SK-N-SH (cell line): ENCODE data around the gene PRR12. TPM values are rescaled to one million over a fixed set of nuclear protein-coding genes. Genes with fewer than 3 reads are reported as not detected.

Experiments used
- CTCF ChIA-PET: fragments of 300-600, 350-600 bp; formaldehyde crosslinking; extraction: SDS; loops from one replicate; lab custom pipeline; 2021; lab: Yijun Ruan, JAX
- POLR2A ChIA-PET: fragments of 350-600 bp; sonication (Branson Sonifier 250); formaldehyde crosslinking; extraction: SDS; loops from one replicate; lab custom pipeline; 2020; ENCODE audit warnings: antibody characterized with exemption, inconsistent platforms; lab: Yijun Ruan, JAX
- DNase-seq: peaks from one replicate; pipeline ENCODE4 v3.0.0; 2012
- H2AFZ ChIP-seq: fragments of 200-600 bp; sonication (generic); 2 replicates; pipeline ENCODE4 v1.8.1; 2016; ENCODE audit warnings: antibody characterized with exemption, mild to moderate bottlenecking, low read depth
- H3F3A ChIP-seq: fragments of 200-600 bp; sonication (generic); replicated peaks from 2 replicates; pipeline ENCODE3; 2016; ENCODE audit warnings: antibody characterized with exemption, mild to moderate bottlenecking; ENCODE audit not compliant: insufficient read depth
- H3K27ac ChIP-seq, 2 experiments: fragments of 200-500 bp in 1 of 2; fragments of 200-600 bp in 1 of 2; sonication (Bioruptor generic) in 1 of 2; sonication (generic), shearing (Covaris generic) in 1 of 2; 2 replicates each; pipeline versions ENCODE4 v1.5.1 to v1.6.1; 2014 to 2016; ENCODE audit warnings: low read depth in 2 of 2, inconsistent platforms in 1 of 2, low read length in 1 of 2, mild to moderate bottlenecking in 1 of 2, mixed read lengths in 1 of 2
- H3K27me3 ChIP-seq: fragments of 200-600 bp; sonication (generic), shearing (Covaris generic); 2 replicates; pipeline ENCODE4 v1.6.1; 2016; ENCODE audit warnings: mixed run types; ENCODE audit not compliant: insufficient read depth
- H3K36me3 ChIP-seq, 2 experiments: fragments of 200-500 bp in 1 of 2; fragments of 200-600 bp in 1 of 2; sonication (Bioruptor generic) in 1 of 2; sonication (generic) in 1 of 2; replicated peaks in 1 of 2; 2 replicates each; pipeline versions ENCODE3 to v1.5.1; 2014 to 2016; ENCODE audit warnings: low read length in 1 of 2, mild to moderate bottlenecking in 1 of 2; ENCODE audit not compliant: insufficient read depth in 2 of 2, control insufficient read depth in 1 of 2
- H3K4me1 ChIP-seq, 2 experiments: fragments of 200-500 bp in 1 of 2; fragments of 200-600 bp in 1 of 2; sonication (Bioruptor generic) in 1 of 2; sonication (generic), shearing (Covaris generic) in 1 of 2; 2 replicates each; pipeline versions ENCODE4 v1.5.1 to v1.6.1; 2014 to 2016; ENCODE audit warnings: low read depth in 1 of 2, low read length in 1 of 2, mixed run types in 1 of 2; ENCODE audit not compliant: insufficient read depth in 2 of 2, control insufficient read depth in 1 of 2
- H3K4me2 ChIP-seq: fragments of 200-600 bp; sonication (generic), shearing (Covaris generic); 2 replicates; pipeline ENCODE4 v1.6.1; 2017; ENCODE audit warnings: mixed run types
- H3K4me3 ChIP-seq, 2 experiments: fragments of 200-500 bp in 1 of 2; fragments of 200-600 bp in 1 of 2; sonication (Bioruptor generic) in 1 of 2; sonication (generic), shearing (Covaris generic) in 1 of 2; 2 replicates each; pipeline versions ENCODE4 v1.5.1 to v1.8.1; 2014 to 2016; ENCODE audit warnings: low read depth in 2 of 2, inconsistent platforms in 1 of 2, low read length in 1 of 2, mild to moderate bottlenecking in 1 of 2, mixed read lengths in 1 of 2, moderate library complexity in 1 of 2
- H3K79me2 ChIP-seq: fragments of 200-600 bp; sonication (generic); 2 replicates; pipeline ENCODE4 v1.8.1; 2017; ENCODE audit warnings: mild to moderate bottlenecking; ENCODE audit not compliant: insufficient read depth
- H3K9ac ChIP-seq: fragments of 200-600 bp; sonication (generic); 2 replicates; pipeline ENCODE4 v1.6.1; 2017; ENCODE audit warnings: mixed run types
- H3K9me2 ChIP-seq: fragments of 200-600 bp; sonication (generic); 2 replicates; pipeline ENCODE4 v1.6.1; 2017; ENCODE audit warnings: mixed run types
- H3K9me3 ChIP-seq: fragments of 200-600 bp; sonication (generic); 2 replicates; pipeline ENCODE4 v1.6.1; 2017; ENCODE audit warnings: mixed run types, mild to moderate bottlenecking, moderate library complexity
- H4K20me1 ChIP-seq: fragments of 200-600 bp; sonication (generic); 2 replicates; pipeline ENCODE4 v1.6.1; 2017; ENCODE audit warnings: mild to moderate bottlenecking, mixed run types; ENCODE audit not compliant: insufficient read depth
- CHD2 ChIP-seq: fragments of 150-350 bp; IDR thresholded peaks from 2 replicates; pipeline ENCODE4 v1.6.1; 2018; ENCODE audit warnings: low read length; ENCODE audit not compliant: partially characterized antibody
- EZH2phosphoT487 ChIP-seq: fragments of 200-600 bp; sonication (generic); IDR thresholded peaks from 2 replicates; pipeline ENCODE4 v1.6.1; 2017; ENCODE audit warnings: low read depth, mixed run types, mild to moderate bottlenecking, antibody characterized with exemption, moderate library complexity, borderline replicate concordance
- FOXJ3 ChIP-seq: sonication (generic); formaldehyde crosslinking; IDR thresholded peaks from 2 replicates; pipeline ENCODE4 v1.5.1; 2020; ENCODE audit warnings: mild to moderate bottlenecking, missing genetic modification reagents
- FOXM1 ChIP-seq: IDR thresholded peaks from 2 replicates; pipeline ENCODE4 v1.4.0; 2012; ENCODE audit warnings: low read depth, mild to moderate bottlenecking
- GABPA ChIP-seq: IDR thresholded peaks from 2 replicates; pipeline ENCODE4 v1.4.0; 2012; ENCODE audit warnings: low read depth, mild to moderate bottlenecking
- IRF3 ChIP-seq: fragments of 150-350 bp; IDR thresholded peaks from 2 replicates; pipeline ENCODE4 v1.6.1; 2016; ENCODE audit warnings: mild to moderate bottlenecking, low read depth, low read length
- JUND ChIP-seq: IDR thresholded peaks from 2 replicates; pipeline ENCODE4 v1.4.0; 2012
- MAX ChIP-seq: IDR thresholded peaks from 2 replicates; pipeline ENCODE4 v1.4.0; 2012; ENCODE audit warnings: low read depth
- MEF2A ChIP-seq: IDR thresholded peaks from 2 replicates; pipeline ENCODE4 v1.4.0; 2012; ENCODE audit warnings: low read depth, borderline replicate concordance
- MXI1 ChIP-seq: IDR thresholded peaks from 2 replicates; pipeline ENCODE4 v1.6.1; 2012; ENCODE audit warnings: mild to moderate bottlenecking, low read depth, low read length, improper control_type of control experiment
- POLR2AphosphoS5 ChIP-seq: IDR thresholded peaks from 2 replicates; pipeline ENCODE4 v1.6.1; 2012; ENCODE audit warnings: low read depth, low read length
- RCOR1 ChIP-seq: fragments of 150-350 bp; IDR thresholded peaks from 2 replicates; pipeline ENCODE4 v1.6.1; 2017; ENCODE audit warnings: antibody characterized with exemption, low read length
- REST ChIP-seq: IDR thresholded peaks from 2 replicates; pipeline ENCODE4 v1.6.1; 2012; ENCODE audit warnings: mild to moderate bottlenecking, low read depth, low read length, moderate library complexity
- RXRA ChIP-seq: IDR thresholded peaks from 2 replicates; pipeline ENCODE4 v1.4.0; 2012; ENCODE audit warnings: low read depth, mild to moderate bottlenecking, borderline replicate concordance
- SIN3A ChIP-seq: IDR thresholded peaks from 2 replicates; pipeline ENCODE4 v1.6.1; 2012; ENCODE audit warnings: low read depth, mild to moderate bottlenecking, low read length, moderate library complexity, borderline replicate concordance
- TEAD4 ChIP-seq: IDR thresholded peaks from 2 replicates; pipeline ENCODE4 v1.4.0; 2012; ENCODE audit warnings: mild to moderate bottlenecking, borderline replicate concordance; ENCODE audit not compliant: insufficient read depth
- ZBTB33 ChIP-seq: IDR thresholded peaks from 2 replicates; pipeline ENCODE4 v1.4.0; 2012; ENCODE audit warnings: low read depth, borderline replicate concordance
- WGBS: methylation state at CpG from one replicate; pipeline ENCODE4 v1.1.6; 2017; ENCODE audit warnings: low lambda C conversion rate; 5-methylcytosine and 5-hydroxymethylcytosine counted together
- polyA plus RNA-seq, 3 experiments: library from polyadenylated mRNA; depleted of rRNA; stranded (reverse); fragments of >200 nt; gene quantifications; 2 replicates each; pipeline ENCODE4 v1.2.3, GENCODE V29; 2012

The PRR12 gene
- polyA plus RNA-seq, 1 of the 3 experiments (the other 2 are of a cell fraction): 1.7 TPM

- Histone ChIP-seq H3K4me1 (no peaks in the 10 kb centered on the region; a peak in 1 of 4 replicates), H3K9me2 (no peaks in the 10 kb centered on the region), H3K79me2 (peaks cover 3% of the 10 kb centered on the region; the same call in 1 of the 2 replicates), H3K4me2 (no peak overlapping the region), H3K9me3 (no peaks in the 10 kb centered on the region), H3K27ac (no peak overlapping the region), H4K20me1 (0 out of 2 replicates have a peak, but pooled peaks cover 1% of the 10 kb centered on the region), H3K9ac (no peak overlapping the region), H3K27me3 (no peaks in the 10 kb centered on the region), H2AFZ (no peak overlapping the region), H3K36me3 (peaks cover 18 to 44% of the 10 kb centered on the region in 2 experiments), H3K4me3 (no peak overlapping the region), H3F3A (peaks cover 4% of the 10 kb centered on the region)
- ChIA-PET POLR2A (no interaction called here), CTCF (interaction anchor here (2.4 to 6.9 kb wide), 2 partner anchors 9 to 15 kb away, joined by 11 to 79 read pairs; no protein-coding TSS in a partner anchor)
- WGBS: 86% methylated on average over 50 of the region's 53 CpGs
- peak; percentile 95 for DNase-seq
- TF ChIP-seq RXRA (no peak), JUND (no peak), CHD2 (no peak), RCOR1 (no peak), MXI1 (no peak), FOXM1 (no peak), SIN3A (no peak), GABPA (no peak), TEAD4 (no peak), FOXJ3 (CRISPR knock-in tag) (no peak), POLR2AphosphoS5 (no peak)
These were observed 35.2 kb upstream of the PRR12 start for GRCh38 chr19:49555600-49556411.

- Histone ChIP-seq H3K4me3 (no peak overlapping the region), H3K27me3 (no peaks in the 10 kb centered on the region), H3K4me1 (no peaks in the 10 kb centered on the region; a peak in 1 of 4 replicates), H3K36me3 (peaks cover 18 to 44% of the 10 kb centered on the region in 2 experiments), H3K4me2 (no peak overlapping the region), H3F3A (peaks cover 4% of the 10 kb centered on the region), H3K9ac (no peak overlapping the region), H4K20me1 (0 out of 2 replicates have a peak, but pooled peaks cover 7% of the 10 kb centered on the region), H3K9me2 (no peaks in the 10 kb centered on the region), H3K27ac (no peak overlapping the region), H3K79me2 (peaks cover 11% of the 10 kb centered on the region; the same call in 1 of the 2 replicates), H2AFZ (no peak overlapping the region), H3K9me3 (no peaks in the 10 kb centered on the region)
- 95% methylated on average over 53 of the region's 66 CpGs for WGBS
- CTCF ChIA-PET: interaction anchor here (1.1 to 6.9 kb wide), 3 partner anchors 10 to 14 kb away, joined by 4 to 79 read pairs (median 11); no protein-coding TSS in a partner anchor
- POLR2A ChIA-PET: no interaction called here
- DNase-seq: no peak
- TF ChIP-seq RXRA (no peak), MEF2A (no peak), REST (no peak), ZBTB33 (no peak), EZH2phosphoT487 (no peak), MAX (no peak), IRF3 (no peak)
These were observed 34.3 kb upstream of the PRR12 start for GRCh38 chr19:49556412-49557398.
